ES-I3 (cell line): ENCODE data around the gene STEAP2.

Experiments used
- H3K36me3 ChIP-seq: 2 replicates; pipeline ENCODE4 v1.6.1; 2013; ENCODE audit warnings: mild to moderate bottlenecking, low read length, control low read depth, moderate library complexity; ENCODE audit not compliant: insufficient read depth
- H3K4me1 ChIP-seq: 2 replicates; pipeline ENCODE4 v1.6.1; 2013; ENCODE audit warnings: mild to moderate bottlenecking, control low read depth, low read length; ENCODE audit not compliant: insufficient read depth
- H3K9ac ChIP-seq: 2 replicates; pipeline ENCODE4 v1.6.1; 2013; ENCODE audit warnings: low read depth, mild to moderate bottlenecking, low read length, moderate library complexity
- H3K9me3 ChIP-seq: 2 replicates; pipeline ENCODE4 v1.6.1; 2013; ENCODE audit warnings: mild to moderate bottlenecking, low read length, moderate library complexity; ENCODE audit not compliant: control insufficient read depth, insufficient read depth

Gene STEAP2

GRCh38 chr7:90233569-90233968 lies 22.0 kb downstream of the STEAP2 start:
- H3K9me3 ChIP-seq = no peaks in the 10 kb centered on the region
- H3K4me1 ChIP-seq = peaks cover 4% of the 10 kb centered on the region; the same call in 1 of the 2 replicates
- no peaks in the 10 kb centered on the region for H3K36me3 ChIP-seq
- H3K9ac ChIP-seq = no peak overlapping the region

- H3K9ac ChIP-seq = no peak overlapping the region
- H3K4me1 ChIP-seq = no peaks in the 10 kb centered on the region
- no peaks in the 10 kb centered on the region for H3K9me3 ChIP-seq
- H3K36me3 ChIP-seq = no peaks in the 10 kb centered on the region
Measured at GRCh38 chr7:90236721-90237289, 25.3 kb downstream of the STEAP2 start.

DNA sequence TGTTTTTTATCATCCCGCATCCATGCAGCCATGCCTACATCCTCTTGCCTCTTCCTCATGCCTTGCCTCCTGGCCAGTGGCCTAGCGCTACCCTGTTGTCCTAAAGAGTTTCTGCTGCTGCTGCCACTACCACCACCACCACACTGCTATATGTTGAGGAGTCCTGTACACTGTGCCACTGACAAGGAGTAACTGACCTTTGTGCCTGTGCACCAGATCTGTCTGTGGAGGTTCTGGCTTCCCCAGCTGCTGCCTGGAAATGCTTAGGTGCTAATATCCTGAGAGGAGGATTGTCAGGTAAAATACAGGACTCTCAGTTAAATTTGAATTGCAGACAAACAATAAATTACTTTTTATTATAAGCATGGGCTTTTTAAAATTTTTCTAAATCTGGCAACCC lies 26.5 kb downstream of the STEAP2 start:
- Histone ChIP-seq H3K4me1 (no peaks in the 10 kb centered on the region), H3K9ac (no peak overlapping the region), H3K9me3 (no peaks in the 10 kb centered on the region), H3K36me3 (no peaks in the 10 kb centered on the region)

DNA sequence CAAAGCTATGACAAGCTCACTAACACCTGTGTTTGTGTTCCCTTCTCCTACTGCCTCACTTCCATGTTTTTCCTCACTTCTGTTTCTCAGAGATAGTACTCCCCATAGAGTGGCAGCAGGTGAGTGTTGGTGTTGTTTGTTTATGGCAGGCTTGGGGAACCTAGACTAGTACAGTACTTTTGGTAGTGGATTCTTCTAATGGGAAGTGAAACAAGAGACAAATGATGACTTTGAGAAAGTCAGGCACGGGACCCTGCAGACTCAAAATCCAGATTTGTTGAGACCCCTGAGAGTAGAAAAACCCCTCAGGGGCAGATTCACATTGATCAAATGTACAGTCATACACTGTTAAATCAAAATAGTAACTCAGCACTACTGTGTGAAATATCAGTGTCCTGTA lies 27.0 kb downstream of the STEAP2 start:
- Histone ChIP-seq H3K9me3 (no peaks in the 10 kb centered on the region), H3K9ac (no peak overlapping the region), H3K4me1 (no peaks in the 10 kb centered on the region), H3K36me3 (no peaks in the 10 kb centered on the region)

DNA sequence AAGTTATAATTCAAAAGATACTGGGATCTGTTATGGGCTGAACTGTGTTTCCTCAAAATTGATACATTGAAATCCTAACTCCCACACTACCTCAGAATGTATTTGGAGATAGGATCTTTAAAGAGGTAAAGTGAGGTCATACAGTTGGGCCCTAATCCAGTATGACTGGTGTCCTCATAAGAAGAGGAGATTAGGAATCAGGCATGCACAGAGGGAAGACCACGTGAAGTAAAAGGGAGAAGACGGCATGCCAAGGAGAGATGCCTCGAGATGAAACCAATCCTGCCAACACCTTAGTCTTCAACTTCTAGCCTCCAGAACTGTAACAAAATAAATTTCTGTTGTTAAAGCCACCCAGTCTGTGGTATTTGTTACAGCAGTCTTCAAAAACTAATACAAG lies 27.5 kb downstream of the STEAP2 start:
- no peak overlapping the region for H3K9ac ChIP-seq
- H3K36me3 ChIP-seq = no peaks in the 10 kb centered on the region
- H3K9me3 ChIP-seq = no peaks in the 10 kb centered on the region
- no peaks in the 10 kb centered on the region for H3K4me1 ChIP-seq

DNA sequence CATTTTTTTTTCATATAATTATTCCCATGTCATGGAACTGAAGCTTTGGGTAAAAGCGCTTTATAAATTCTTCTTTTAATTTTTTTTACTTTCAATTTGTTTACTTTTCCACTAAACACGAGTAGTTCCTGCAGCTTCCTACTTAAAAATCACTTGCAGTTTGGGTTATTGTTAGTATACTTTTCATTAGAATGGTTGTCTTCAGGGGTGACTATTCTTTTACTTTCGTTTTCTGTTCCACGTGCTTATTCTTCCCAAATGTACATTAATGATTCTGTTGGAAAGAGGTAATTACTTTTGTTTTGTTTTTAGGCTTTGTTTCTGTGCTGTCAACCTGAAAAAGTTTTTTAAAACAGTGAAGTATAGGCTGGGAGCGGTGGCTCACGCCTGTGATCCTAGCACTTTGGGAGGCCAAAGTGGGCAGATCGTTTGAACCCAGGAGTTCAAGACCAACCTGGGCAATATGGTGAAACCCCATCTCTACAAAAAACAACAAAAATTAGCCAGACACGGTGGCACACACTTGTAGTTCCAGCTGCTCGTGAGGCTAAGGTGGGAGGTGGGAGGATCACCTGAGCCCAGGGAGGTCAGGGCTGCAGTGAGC lies 28.2 kb downstream of the STEAP2 start:
- Histone ChIP-seq H3K36me3 (no peaks in the 10 kb centered on the region), H3K9me3 (no peaks in the 10 kb centered on the region), H3K4me1 (no peaks in the 10 kb centered on the region), H3K9ac (no peak overlapping the region)

GRCh38 chr7:90242369-90243168 lies 31.0 kb downstream of the STEAP2 start:
- H3K9me3 ChIP-seq = no peaks in the 10 kb centered on the region
- no peak overlapping the region for H3K9ac ChIP-seq
- H3K4me1 ChIP-seq = no peaks in the 10 kb centered on the region
- no peaks in the 10 kb centered on the region for H3K36me3 ChIP-seq

- Histone ChIP-seq H3K4me1 (no peaks in the 10 kb centered on the region), H3K9ac (no peak overlapping the region), H3K36me3 (no peaks in the 10 kb centered on the region), H3K9me3 (no peaks in the 10 kb centered on the region)
Measured at GRCh38 chr7:90243556-90243955, 32.0 kb downstream of the STEAP2 start.

- no peaks in the 10 kb centered on the region for H3K4me1 ChIP-seq
- no peaks in the 10 kb centered on the region for H3K9me3 ChIP-seq
- H3K36me3 ChIP-seq = no peaks in the 10 kb centered on the region
- H3K9ac ChIP-seq = peak overlapping the region; percentile 57
Measured at GRCh38 chr7:90244565-90244908, 33.0 kb downstream of the STEAP2 start.

DNA sequence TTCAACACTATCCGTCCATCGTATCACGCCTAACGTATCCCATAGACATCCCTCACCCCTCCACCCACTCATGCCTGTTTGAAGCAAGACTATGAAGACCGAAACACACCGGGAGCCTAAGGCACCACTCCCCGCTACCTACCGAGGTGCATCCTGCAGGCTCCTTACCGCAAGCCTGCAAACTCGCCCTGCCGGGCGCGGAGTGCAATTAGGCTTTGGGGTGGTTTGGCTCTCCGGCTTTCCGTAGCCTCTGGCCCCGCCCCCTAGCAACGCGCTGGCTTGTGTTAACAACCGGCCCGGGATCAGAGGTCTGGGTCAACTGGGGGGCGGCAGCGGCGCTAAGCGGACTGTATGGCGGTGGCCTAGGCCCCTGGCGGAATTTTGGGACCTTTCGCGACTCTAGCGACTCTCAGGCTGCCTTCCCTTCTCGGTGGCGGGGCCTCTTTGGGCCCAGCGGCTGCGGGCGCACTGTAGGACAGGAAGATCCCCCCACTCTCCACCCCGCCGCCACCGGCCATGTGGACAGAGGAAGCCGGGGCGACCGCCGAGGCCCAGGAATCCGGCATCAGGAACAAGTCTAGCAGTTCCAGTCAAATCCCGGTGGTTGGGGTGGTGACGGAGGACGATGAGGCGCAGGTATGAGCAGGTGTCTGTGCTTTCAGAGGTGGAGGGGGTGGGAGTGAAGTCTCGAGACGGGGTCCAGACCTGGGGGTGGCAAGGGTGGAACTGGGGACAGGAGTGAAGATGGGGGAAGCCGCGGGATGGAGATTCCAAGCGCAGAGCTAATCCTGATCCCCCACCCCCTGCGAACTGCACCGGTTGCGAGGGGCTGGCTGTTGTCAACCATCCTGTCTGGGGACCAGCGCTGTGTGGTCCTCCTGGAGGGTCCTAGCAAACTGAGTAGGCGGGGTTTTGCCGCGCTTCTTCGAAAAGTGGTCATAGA lies 33.6 kb downstream of the STEAP2 start, which contains the start of gene CFAP69:
Gene CFAP69 (plus strand): TSS at position 266 of the 943 bp plus-strand sequence. CDS start 251 bp downstream, at position 517.
- no peaks in the 10 kb centered on the region for H3K4me1 ChIP-seq
- peak within 1 kb of the TSS; percentile 57 for H3K9ac ChIP-seq
- H3K36me3 ChIP-seq = no peaks in the 10 kb centered on the region
- no peaks in the 10 kb centered on the region for H3K9me3 ChIP-seq

DNA sequence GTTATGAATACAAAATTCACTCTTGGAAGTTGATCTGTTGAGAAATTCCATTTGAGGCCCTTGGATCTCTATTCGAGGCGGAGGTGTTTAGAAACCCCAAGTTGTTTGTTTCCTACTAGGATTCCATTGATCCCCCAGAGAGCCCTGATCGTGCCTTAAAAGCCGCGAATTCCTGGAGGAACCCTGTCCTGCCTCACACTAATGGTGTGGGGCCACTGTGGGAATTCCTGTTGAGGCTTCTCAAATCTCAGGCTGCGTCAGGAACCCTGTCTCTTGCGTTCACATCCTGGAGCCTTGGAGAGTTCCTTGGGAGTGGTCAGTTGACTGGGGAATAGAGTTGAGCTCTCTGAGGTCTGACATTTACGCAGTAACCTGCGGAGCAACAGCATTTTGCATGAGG lies 34.6 kb downstream of the STEAP2 start:
- Histone ChIP-seq H3K9ac (peak overlapping the region; percentile 57; the same call in 1 of the 2 replicates), H3K9me3 (no peaks in the 10 kb centered on the region), H3K36me3 (no peaks in the 10 kb centered on the region), H3K4me1 (0 out of 2 replicates have a peak, but pooled peaks cover 5% of the 10 kb centered on the region)

DNA sequence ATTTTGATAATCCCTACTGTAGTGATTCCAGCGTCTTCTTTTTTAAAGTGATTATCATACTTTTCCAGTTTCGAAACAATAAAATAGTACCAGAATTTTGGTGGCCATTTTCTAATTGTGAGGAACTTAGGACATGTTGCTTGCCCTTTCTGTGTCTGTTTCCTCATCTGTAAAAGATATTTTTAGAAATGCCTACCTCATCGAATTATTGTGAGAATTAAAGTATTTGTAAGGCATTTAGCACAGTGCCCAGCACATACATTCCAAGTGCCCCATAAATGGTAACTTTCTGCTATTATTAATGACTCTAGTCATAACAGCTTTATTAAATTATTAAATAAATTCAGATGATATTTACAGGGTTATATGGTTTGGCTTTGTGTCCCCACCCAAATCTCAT lies 37.2 kb downstream of the STEAP2 start:
- 0 out of 2 replicates have a peak, but pooled peaks cover 6% of the 10 kb centered on the region for H3K4me1 ChIP-seq
- H3K9me3 ChIP-seq = no peaks in the 10 kb centered on the region
- H3K9ac ChIP-seq = no peak overlapping the region
- H3K36me3 ChIP-seq = no peaks in the 10 kb centered on the region

GRCh38 chr7:90250601-90251303 lies 39.2 kb downstream of the STEAP2 start:
- H3K36me3 ChIP-seq = no peaks in the 10 kb centered on the region
- 0 out of 2 replicates have a peak, but pooled peaks cover 6% of the 10 kb centered on the region for H3K4me1 ChIP-seq
- H3K9ac ChIP-seq = no peak overlapping the region
- H3K9me3 ChIP-seq = peaks cover 2% of the 10 kb centered on the region; the same call in 1 of the 2 replicates
